HCEC 1CT (cell line): ENCODE data around the gene SLC37A1.

Source experiments
- DNase-seq: peaks from one replicate; pipeline ENCODE4 v3.0.0-alpha.2; 2017

SLC37A1 gene

GRCh38 chr21:42531771-42532170 lies 18.1 kb downstream of the SLC37A1 start:
- no peak for DNase-seq

GRCh38 chr21:42532466-42533181 lies 19.0 kb downstream of the SLC37A1 start:
- DNase-seq: no peak

DNA sequence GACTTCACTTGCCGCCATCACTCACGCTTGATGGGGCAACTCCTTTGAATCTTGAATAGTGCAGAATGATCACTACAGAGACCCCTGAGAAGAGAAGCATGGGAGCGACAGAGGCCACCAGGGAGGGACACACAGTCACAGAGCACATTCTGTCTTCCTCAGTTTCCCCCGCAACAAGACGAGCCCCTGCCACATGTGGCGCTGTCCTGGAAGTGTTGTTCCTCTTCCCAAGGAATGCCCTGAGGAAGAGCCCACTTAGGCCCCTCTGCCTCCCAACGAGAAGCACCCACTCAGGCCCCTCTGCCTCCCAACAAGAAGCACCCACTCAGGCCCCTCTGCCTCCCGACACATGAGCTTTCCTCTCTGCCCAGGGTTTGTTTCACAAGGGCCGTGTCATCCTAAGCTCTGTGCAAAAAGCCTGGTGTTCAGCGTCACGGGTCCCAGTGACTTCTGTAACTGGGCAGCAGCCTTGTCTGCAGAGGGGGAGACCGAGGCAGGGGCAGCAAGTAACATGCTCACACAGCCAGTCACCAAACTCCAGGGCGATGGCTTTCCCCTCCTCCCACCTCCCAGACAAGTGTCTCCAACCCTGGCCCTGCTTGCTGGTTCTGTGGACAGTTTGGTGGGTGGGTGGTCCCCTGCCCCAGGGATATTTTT lies 19.8 kb downstream of the SLC37A1 start:
- no peak for DNase-seq

DNA sequence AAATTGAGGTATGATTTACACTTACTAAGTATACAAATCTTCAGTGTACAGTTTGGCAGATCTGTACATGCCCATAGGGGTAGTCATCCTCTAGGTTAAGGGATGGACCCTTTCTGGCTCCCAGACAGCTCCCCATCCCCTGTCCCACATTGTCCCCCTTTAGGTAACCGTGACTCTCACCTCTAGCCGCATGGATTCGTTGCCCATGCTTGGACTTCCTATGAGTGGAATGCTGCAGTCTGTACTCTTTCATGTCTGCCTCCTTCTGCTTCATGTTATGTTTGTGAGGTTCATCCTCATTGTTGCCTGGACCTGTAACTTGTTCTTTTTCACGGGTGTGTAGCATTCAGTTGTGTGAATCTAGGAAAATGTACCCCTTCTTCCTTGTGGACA lies 20.3 kb downstream of the SLC37A1 start:
- no peak for DNase-seq

- no peak for DNase-seq
These were observed 21.0 kb downstream of the SLC37A1 start for GRCh38 chr21:42534421-42535378.

- DNase-seq: no peak
These were observed 22.0 kb downstream of the SLC37A1 start for GRCh38 chr21:42535602-42536171.

DNA sequence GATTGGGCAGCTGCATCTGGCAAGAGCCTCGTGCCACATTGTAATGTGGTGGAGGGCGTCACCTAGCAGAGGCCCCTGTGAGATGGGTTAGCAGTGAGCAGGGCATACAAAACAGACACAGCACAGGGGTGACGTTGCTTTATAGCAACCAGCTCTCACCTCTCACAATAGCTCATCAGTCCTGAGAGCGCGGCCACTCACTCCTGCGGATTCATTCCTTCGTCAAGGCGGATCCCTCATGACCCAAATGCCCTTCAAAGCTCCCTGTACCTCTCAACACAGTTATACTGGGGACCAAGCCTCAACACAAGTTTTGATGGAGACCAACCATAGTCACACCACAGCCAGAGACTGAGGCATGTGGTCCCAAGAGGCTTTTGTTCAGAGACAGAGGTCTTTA lies 22.9 kb downstream of the SLC37A1 start:
- no peak for DNase-seq

DNA sequence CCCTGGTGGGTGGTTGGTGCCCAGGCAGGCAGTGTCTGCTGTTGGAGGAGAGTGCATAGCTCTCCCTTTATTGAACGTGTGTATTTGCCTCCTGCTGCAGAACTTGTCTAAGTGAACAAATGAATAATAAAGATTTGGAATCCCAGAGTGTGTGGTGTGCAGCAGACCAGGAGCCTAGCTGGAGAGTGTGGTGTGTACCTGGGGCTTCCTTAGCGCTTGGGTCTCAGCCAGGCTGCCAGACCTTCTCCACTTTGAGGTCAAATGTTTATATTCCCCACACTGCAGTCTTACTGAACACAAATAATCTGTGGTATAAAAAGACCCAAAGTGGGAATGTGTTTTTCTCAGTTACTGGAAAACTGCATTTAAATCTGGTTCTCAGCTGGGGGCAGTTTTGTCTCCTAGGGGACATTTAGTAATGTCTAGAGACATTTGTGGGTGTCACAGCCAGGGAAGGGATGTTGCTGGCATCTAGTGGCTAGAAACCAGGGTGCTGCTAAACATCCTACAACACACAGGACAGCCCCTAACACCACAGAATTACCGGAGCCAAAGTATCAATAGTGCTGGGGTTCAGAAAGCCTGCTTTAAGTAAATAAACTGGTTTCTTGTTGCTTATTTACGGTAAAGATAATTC lies 23.6 kb downstream of the SLC37A1 start:
- no peak for DNase-seq

GRCh38 chr21:42538479-42539275 lies 25.0 kb downstream of the SLC37A1 start:
- no peak for DNase-seq

DNA sequence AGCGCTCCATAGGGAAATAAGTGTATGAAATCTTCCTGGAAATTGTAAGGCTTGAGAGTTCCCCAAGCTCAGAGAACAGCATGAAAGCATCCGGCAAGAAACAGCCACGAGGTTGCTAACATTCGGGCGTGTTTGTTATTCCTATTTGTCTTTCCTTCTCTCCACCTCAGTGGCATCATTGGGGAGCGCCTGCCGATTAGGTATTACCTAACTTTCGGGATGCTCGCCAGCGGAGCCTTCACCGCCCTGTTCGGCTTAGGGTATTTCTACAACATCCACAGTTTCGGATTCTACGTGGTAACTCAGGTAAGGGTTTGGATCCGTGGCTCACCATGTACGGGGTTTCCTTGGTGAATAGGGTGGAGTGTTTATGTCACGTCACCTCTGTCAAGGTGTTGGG lies 25.7 kb downstream of the SLC37A1 start:
- no peak for DNase-seq

- DNase-seq: no peak
These were observed 26.3 kb downstream of the SLC37A1 start for GRCh38 chr21:42539931-42540343.

DNA sequence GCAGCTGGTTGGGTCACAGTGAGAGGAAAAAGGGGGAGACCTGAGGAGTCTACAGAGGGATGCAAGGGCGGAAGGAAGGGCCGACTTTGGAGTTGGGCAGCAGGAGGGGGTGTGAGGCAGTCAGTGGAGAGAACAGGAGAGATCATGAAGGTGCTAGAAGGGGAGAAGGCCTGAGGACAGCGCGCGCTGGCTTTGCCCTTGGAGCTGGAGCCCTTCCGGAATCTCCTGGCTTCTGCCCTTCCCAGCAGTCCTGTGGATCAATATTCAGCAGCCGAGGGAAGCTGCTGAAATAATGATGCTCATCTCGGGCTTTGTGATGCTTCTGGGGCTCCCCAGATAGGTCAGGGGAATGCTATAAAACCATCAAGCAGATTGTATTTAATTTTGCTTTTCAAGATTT lies 26.7 kb downstream of the SLC37A1 start:
- no peak for DNase-seq

GRCh38 chr21:42541174-42541573 lies 27.5 kb downstream of the SLC37A1 start:
- DNase-seq: no peak

DNA sequence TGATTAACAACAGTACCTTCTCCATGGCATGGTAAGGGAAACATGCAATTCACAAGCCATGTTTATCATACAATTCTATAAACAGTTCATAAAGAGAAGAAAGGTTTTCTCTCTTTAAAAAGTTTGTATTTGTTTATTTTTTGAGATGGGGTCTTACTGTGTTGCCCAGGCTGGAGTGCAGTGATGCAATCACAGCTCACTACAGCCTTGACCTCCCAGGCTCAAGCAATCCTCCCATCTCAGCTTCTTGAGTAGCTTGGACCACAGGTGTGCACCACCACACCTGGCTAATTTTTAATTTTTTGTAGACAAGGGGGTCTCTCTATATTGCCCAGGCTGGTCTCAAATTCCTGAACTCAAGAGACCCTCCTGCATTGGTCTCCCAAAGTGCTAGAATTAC lies 28.0 kb downstream of the SLC37A1 start:
- no peak for DNase-seq

DNA sequence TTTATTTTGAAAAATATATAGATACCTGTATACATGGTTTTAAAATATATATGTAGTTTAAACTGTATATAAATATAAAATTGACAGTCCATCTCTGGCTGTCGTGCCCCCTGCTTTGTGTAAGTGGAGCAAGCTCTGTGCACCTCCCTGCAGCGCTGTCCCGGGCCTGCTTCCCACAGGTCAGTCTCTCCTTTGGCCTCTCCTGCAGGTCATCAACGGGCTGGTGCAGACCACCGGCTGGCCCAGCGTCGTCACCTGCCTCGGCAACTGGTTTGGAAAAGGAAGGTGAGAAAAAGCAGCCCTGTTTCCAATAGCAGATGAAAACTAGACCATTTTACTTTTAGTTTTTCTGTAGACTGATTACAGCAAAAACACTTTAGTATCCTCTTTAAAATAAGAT lies 28.5 kb downstream of the SLC37A1 start:
- no peak for DNase-seq

- DNase-seq: no peak
These were observed 28.9 kb downstream of the SLC37A1 start for GRCh38 chr21:42542596-42542995.

DNA sequence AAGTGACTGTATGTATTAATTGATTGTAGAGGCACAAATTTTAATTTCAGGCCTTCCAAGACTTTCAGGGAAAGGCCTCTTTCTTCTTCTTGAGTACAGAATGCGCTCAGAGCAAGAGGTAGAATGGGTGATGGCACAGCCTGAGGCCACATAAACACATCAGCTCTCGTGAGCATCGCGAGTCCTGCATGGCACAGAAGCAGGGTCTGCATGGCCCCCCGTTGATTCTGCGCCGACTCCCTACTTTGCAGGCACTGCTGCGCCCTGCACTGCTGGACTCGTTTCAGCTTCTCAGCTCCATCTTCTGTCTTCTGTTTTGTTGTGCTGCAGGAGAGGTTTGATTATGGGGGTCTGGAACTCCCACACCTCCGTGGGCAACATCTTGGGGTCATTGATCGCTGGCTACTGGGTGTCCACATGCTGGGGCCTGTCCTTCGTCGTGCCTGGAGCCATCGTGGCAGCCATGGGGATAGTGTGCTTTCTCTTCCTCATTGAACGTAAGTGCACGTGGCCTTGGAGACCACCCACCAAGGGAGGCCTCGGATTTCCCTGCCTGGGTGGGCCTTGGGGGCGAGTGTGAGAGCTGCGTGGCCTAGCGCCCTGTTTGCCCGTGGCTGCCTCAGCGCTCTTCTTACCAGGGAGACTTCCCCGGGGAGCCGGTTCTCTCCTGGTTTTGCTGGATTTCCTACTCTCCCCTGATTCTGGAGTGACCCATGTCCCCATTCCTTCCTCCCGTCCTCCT lies 29.6 kb downstream of the SLC37A1 start:
- no peak for DNase-seq

GRCh38 chr21:42544544-42544943 lies 30.9 kb downstream of the SLC37A1 start:
- no peak for DNase-seq

- DNase-seq: no peak
These were observed 31.7 kb downstream of the SLC37A1 start for GRCh38 chr21:42545317-42545716.

GRCh38 chr21:42545745-42546144 lies 32.1 kb downstream of the SLC37A1 start:
- no peak for DNase-seq

DNA sequence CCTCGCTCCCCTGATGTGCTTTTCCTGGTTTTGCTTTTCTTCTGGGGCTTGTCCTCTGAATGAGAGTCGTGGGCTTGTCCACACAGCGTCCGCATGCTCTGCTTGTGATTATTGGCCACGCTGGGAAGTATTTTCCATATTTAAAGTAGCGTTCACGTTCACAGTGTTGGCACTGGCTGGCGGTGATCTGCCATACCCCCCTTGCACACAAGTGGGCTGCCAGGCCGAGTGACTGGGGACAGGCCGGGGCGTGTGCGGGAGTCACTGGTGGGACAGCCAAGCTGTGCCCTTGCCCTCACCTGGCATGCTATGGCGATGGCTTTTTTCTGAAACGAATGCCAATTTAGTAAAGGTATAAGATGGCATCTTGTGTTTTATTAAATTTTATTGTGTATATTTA lies 32.8 kb downstream of the SLC37A1 start:
- no peak for DNase-seq
